OCI-LY7 (cell line): Measurements from ENCODE around the gene TMEM50B. TPM values are rescaled to one million over a fixed set of nuclear protein-coding genes. Genes with fewer than 3 reads are reported as not detected.

Experiments used
- BruUV-seq: library from RNA; stranded (reverse); fragments of 400-500 nt; replicated peaks from 2 replicates; lab custom pipeline; 2021; lab: Mats Ljungman, UMichigan
- CTCF ChIA-PET: fragments of 300-600 bp; sonication (Branson Sonifier 250); formaldehyde crosslinking; loops from one replicate; lab custom pipeline; 2022; ENCODE audit warnings: antibody characterized with exemption; ENCODE audit not compliant: unreplicated experiment; lab: Charles Lee
- POLR2A ChIA-PET: fragments of 300-600 bp; sonication (Branson Sonifier 250); formaldehyde crosslinking; loops from one replicate; lab custom pipeline; 2022; ENCODE audit warnings: antibody characterized with exemption; lab: Charles Lee
- DNase-seq: peaks from one replicate; pipeline ENCODE4 v3.0.0-alpha.2; 2015; ENCODE audit warnings: low spot score
- H2AFZ ChIP-seq: fragments of 200-600 bp; sonication (generic), shearing (Covaris generic); 2 replicates; pipeline ENCODE4 v1.6.1; 2014; ENCODE audit warnings: mild to moderate bottlenecking, antibody characterized with exemption, low read length, moderate library complexity
- H3K27ac ChIP-seq: fragments of 200-600 bp; sonication (generic); 2 replicates; pipeline ENCODE4 v1.5.1; 2014; ENCODE audit warnings: mixed run types, low read depth, mild to moderate bottlenecking, moderate library complexity, low read length, inconsistent platforms; ENCODE audit not compliant: poor library complexity, severe bottlenecking
- H3K36me3 ChIP-seq: fragments of 200-600 bp; sonication (generic); 2 replicates; pipeline ENCODE4 v1.6.1; 2014; ENCODE audit warnings: mild to moderate bottlenecking, antibody characterized with exemption, low read length, moderate library complexity, mixed read lengths; ENCODE audit not compliant: insufficient read depth
- H3K4me1 ChIP-seq: fragments of 200-600 bp; sonication (generic); 2 replicates; pipeline ENCODE4 v1.5.1; 2014; ENCODE audit warnings: mild to moderate bottlenecking, low read length; ENCODE audit not compliant: insufficient read depth, poor library complexity, severe bottlenecking
- H3K4me2 ChIP-seq: fragments of 200-600 bp; sonication (generic); 2 replicates; pipeline ENCODE4 v1.6.1; 2014; ENCODE audit warnings: mild to moderate bottlenecking, low read length
- H3K4me3 ChIP-seq: fragments of 200-600 bp; sonication (generic); 2 replicates; pipeline ENCODE4 v1.5.1; 2014; ENCODE audit warnings: mild to moderate bottlenecking, low read depth, low read length; ENCODE audit not compliant: poor library complexity, severe bottlenecking
- H3K79me2 ChIP-seq: fragments of 200-600 bp; sonication (generic); 2 replicates; pipeline ENCODE4 v1.6.1; 2016; ENCODE audit warnings: low read depth, mild to moderate bottlenecking, low read length, moderate library complexity, mixed read lengths; ENCODE audit not compliant: insufficient read depth
- H3K9me2 ChIP-seq: fragments of 200-600 bp; sonication (generic); 2 replicates; pipeline ENCODE4 v1.6.1; 2016; ENCODE audit warnings: mild to moderate bottlenecking, low read length, mixed read lengths; ENCODE audit not compliant: insufficient read depth
- H3K9me3 ChIP-seq: fragments of 200-600 bp; sonication (generic); 2 replicates; pipeline ENCODE4 v1.6.1; 2014; ENCODE audit warnings: mild to moderate bottlenecking, mixed run types, low read length, mixed read lengths
- H4K20me1 ChIP-seq: fragments of 200-600 bp; sonication (generic); 2 replicates; pipeline ENCODE4 v1.6.1; 2014; ENCODE audit warnings: mild to moderate bottlenecking, antibody characterized with exemption, low read length, moderate library complexity, mixed read lengths; ENCODE audit not compliant: insufficient read depth
- CTCF ChIP-seq: fragments of 200-600 bp; sonication (generic); conservative IDR thresholded peaks from 2 replicates; pipeline ENCODE4 v1.5.1; 2014; ENCODE audit warnings: mild to moderate bottlenecking, antibody characterized with exemption, low read length, moderate library complexity, mixed read lengths
- EZH2phosphoT487 ChIP-seq: fragments of 200-600 bp; sonication (generic); IDR thresholded peaks from 2 replicates; pipeline ENCODE4 v1.6.1; 2018; ENCODE audit warnings: low read depth, borderline replicate concordance, mild to moderate bottlenecking, mixed run types, antibody characterized with exemption, low read length, moderate library complexity, mixed read lengths
- intact Hi-C: fragments of 100-400 bp; cut with micrococcal nuclease; formaldehyde crosslinking; loops from one replicate; pipeline ENCODE4 v1.10.0; 2022; ENCODE audit not compliant: unreplicated experiment
- total RNA-seq, 2 experiments: library from RNA; depleted of rRNA in 1 of 2; stranded (reverse); fragments of >200 nt in 1 of 2; shearing (Covaris generic) in 1 of 2; gene quantifications; 2 replicates each; pipeline ENCODE4 v1.2.3, GENCODE V29; 2014 to 2022

TMEM50B gene
- total RNA-seq, 2 experiments from 2014 or later, result 24.4 to 30.3 TPM

- no peaks in the 10 kb centered on the region for H3K9me3 ChIP-seq
- H4K20me1 ChIP-seq, result no peaks in the 10 kb centered on the region
- BruUV-seq, result no TSS peak
- H3K36me3 ChIP-seq, result peaks cover 36% of the 10 kb centered on the region
- H3K79me2 ChIP-seq, result no peaks in the 10 kb centered on the region
- peaks cover 4% of the 10 kb centered on the region for H3K4me1 ChIP-seq
- POLR2A ChIA-PET, result interaction anchor here (0.5 to 1.5 kb wide), 7 partner anchors 12 to 878 kb away, joined by 3 to 5 read pairs (median 3); no protein-coding TSS in a partner anchor
- H3K9me2 ChIP-seq, result no peaks in the 10 kb centered on the region
- CTCF ChIA-PET, result no interaction called here
- no peak overlapping the region for H2AFZ ChIP-seq
- H3K4me3 ChIP-seq, result no peak overlapping the region
- no peak overlapping the region for H3K27ac ChIP-seq
- DNase-seq, result no peak
- TF ChIP-seq EZH2phosphoT487 (no peak), CTCF (no peak)
- intact Hi-C loops, result no loop called here
- no peak overlapping the region for H3K4me2 ChIP-seq
Measured at GRCh38 chr21:33461538-33462250, 18.1 kb downstream of the TMEM50B start.

GRCh38 chr21:33458861-33459260 is 20.9 kb downstream of the TMEM50B start:
- DNase-seq, result no peak
- TF ChIP-seq EZH2phosphoT487 (no peak), CTCF (no peak)
- ChIA-PET CTCF (interaction anchor here (1.1 kb wide), 1 partner anchor 12 kb away, joined by 3 read pairs; no protein-coding TSS in a partner anchor), POLR2A (interaction anchor here (0.6 to 1.1 kb wide), 3 partner anchors 9 to 684 kb away, joined by 3 to 4 read pairs (median 3); no protein-coding TSS in a partner anchor)
- BruUV-seq, result no TSS peak
- Histone ChIP-seq H3K36me3 (peaks cover 35% of the 10 kb centered on the region), H3K9me3 (no peaks in the 10 kb centered on the region), H3K9me2 (no peaks in the 10 kb centered on the region), H3K4me2 (no peak overlapping the region), H3K4me1 (no peaks in the 10 kb centered on the region), H2AFZ (no peak overlapping the region), H3K79me2 (no peaks in the 10 kb centered on the region), H4K20me1 (no peaks in the 10 kb centered on the region), H3K27ac (no peak overlapping the region), H3K4me3 (no peak overlapping the region)
- intact Hi-C loops, result no loop called here
